Right cardiac atrium (tissue), 5 donors: Measurements from ENCODE around the gene ADCY3. TPM values are rescaled to one million over a fixed set of nuclear protein-coding genes. Genes with fewer than 3 reads are reported as not detected.
A peak's percentile ranks its signal among the peaks of the same experiment; 100 is the strongest.
"Not testable (repeated sequence)": the region's sequence is repeated elsewhere in the genome, so short reads cannot be mapped to it uniquely, and the experiment has no call there.

ENCODE experiments used
- ATAC-seq, 2 donors: fragments of 200-7000 bp; cut with Tn5 transposase; one replicate each; pipeline versions ENCODE4 v1.8.0 to v1.9.1; 2020; ENCODE audit warnings: moderate library complexity in 2 of 2, mild to moderate bottlenecking in 1 of 2
- DNase-seq, 3 donors: peaks; one replicate each; pipeline ENCODE4 v3.0.0-alpha.2; 2020
- H3K27ac ChIP-seq: one replicate; pipeline ENCODE4 v1.5.1; 2013; ENCODE audit warnings: mild to moderate bottlenecking, low read length, control low read depth, moderate library complexity
- H3K27me3 ChIP-seq: one replicate; pipeline ENCODE4 v1.6.1; 2013; ENCODE audit not compliant: control insufficient read depth, insufficient read depth
- H3K4me1 ChIP-seq: one replicate; pipeline ENCODE4 v1.6.1; 2013; ENCODE audit warnings: low read length; ENCODE audit not compliant: control insufficient read depth, insufficient read depth
- H3K4me3 ChIP-seq: one replicate; pipeline ENCODE4 v1.5.1; 2013; ENCODE audit warnings: low read length, control low read depth
- H3K9me3 ChIP-seq: one replicate; pipeline ENCODE4 v1.6.1; 2013; ENCODE audit warnings: low read length; ENCODE audit not compliant: control insufficient read depth
- WGBS: extraction: QIAGEN DNeasy Blood & Tissue Kit; methylation state at CpG from one replicate; pipeline ENCODE4 v1.1.7; 2013; 5-methylcytosine and 5-hydroxymethylcytosine counted together
- intact Hi-C, 4 donors: fragments of 100-400 bp; cut with DNase I; formaldehyde crosslinking; loops; one replicate each; pipeline versions ENCODE4 v1.11.0 to v1.14.0; 2022 to 2023
- polyA plus RNA-seq: library from polyadenylated mRNA; stranded (reverse); fragments of 200-250 nt; gene quantifications from one replicate; pipeline ENCODE4 v1.2.3, GENCODE V29; 2013
- total RNA-seq, 4 donors: library from RNA; stranded (reverse); fragmentation: NEBNext Ultra II Directional; extraction: Animal tissue kit (Norgen Biotek cat#: 25700); gene quantifications; one replicate each; pipeline ENCODE4 v1.2.1, GENCODE V29; 2021
- donor health status: healthy with polysubstance abuse.
- donor health status: DM: no; HTN: yes; CAD: no.
- donor health status: DM: no; HTN: no; CAD: no.
- donor health status: DM: no; HTN: yes; CAD: no; lungs with severe emphysema.
- donor health status: DM: yes; HTN: yes; CAD: no.

Gene ADCY3
- total and polyA plus RNA-seq, 5 donors = 11.7 to 30.4 (median 17.2) TPM

- intact Hi-C loops, H3K4me1 ChIP-seq, ATAC-seq, H3K4me3 ChIP-seq, H3K27ac ChIP-seq, H3K27me3 ChIP-seq, H3K9me3 ChIP-seq, DNase-seq: not testable (repeated sequence)
- 90% methylated on average over 8 of the region's 8 CpGs for whole genome bisulfite sequencing
Measured at GRCh38 chr2:24835411-24835810, 84.6 kb downstream of the ADCY3 start.

- Histone ChIP-seq H3K27me3 (no peaks in the 10 kb centered on the region), H3K9me3 (no peaks in the 10 kb centered on the region), H3K27ac (no peak overlapping the region), H3K4me3 (no peak overlapping the region), H3K4me1 (no peaks in the 10 kb centered on the region)
- 93% methylated on average over 20 of the region's 20 CpGs for WGBS
- DNase-seq = no peak
- intact Hi-C loops = loop anchor here in 1 of 4 donors (5.0 kb wide), 1 partner anchor 423 kb away; no protein-coding TSS in a partner anchor
- ATAC-seq = no peak
Measured at GRCh38 chr2:24834733-24835395, 85.2 kb downstream of the ADCY3 start.

- no peaks in the 10 kb centered on the region for H3K9me3 ChIP-seq
- no peak overlapping the region for H3K4me3 ChIP-seq
- DNase-seq = no peak
- WGBS = 90% methylated on average over 32 of the region's 32 CpGs
- ATAC-seq = no peak
- H3K4me1 ChIP-seq = no peaks in the 10 kb centered on the region
- H3K27ac ChIP-seq = no peak overlapping the region
- intact Hi-C loops = loop anchor here in 1 of 4 donors (5.0 kb wide), 1 partner anchor 422 kb away; no protein-coding TSS in a partner anchor
- no peaks in the 10 kb centered on the region for H3K27me3 ChIP-seq
Measured at GRCh38 chr2:24833821-24834732, 86.0 kb downstream of the ADCY3 start.

DNA sequence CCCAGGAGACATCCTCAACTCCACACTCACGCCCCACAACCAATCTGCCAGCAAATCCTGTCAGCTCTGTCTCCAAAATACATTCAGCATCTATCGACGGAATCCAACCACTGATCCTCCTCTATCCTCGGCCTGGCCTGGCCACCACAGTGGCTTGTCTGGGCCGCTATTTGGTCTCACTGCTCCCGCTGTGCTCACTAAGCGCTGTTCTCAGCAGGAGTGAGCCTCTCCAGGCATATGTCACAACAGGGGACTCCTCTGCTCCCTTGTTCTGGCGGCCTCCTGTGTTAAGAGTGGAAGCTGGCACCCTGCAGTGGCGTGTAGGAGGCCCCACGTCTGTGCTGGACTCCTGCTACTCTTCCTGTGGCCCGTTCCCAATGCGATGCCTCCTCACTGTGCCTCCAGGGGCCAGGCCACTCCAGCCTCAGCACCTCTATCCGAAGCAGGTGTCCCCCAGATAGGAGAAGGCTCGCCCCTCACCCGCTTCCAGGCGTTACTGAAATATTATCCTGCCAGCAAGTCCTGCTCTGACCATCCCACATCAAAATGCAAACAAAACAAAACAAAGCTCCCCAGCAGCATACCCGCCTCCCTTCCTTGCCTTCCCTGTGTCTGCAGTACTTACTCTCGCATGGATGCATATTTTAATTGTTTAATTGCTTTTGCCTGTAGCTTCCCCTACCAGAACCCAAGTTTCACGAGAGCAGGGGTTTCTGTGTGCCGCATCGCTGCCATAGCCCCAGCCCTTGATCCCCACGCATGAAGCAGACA, 86.9 kb downstream of the ADCY3 start:
- no peaks in the 10 kb centered on the region for H3K4me1 ChIP-seq
- intact Hi-C loops = loop anchor here in 1 of 4 donors (5.0 kb wide), 1 partner anchor 421 kb away; no protein-coding TSS in a partner anchor
- no peaks in the 10 kb centered on the region for H3K9me3 ChIP-seq
- H3K4me3 ChIP-seq = no peak overlapping the region
- no peaks in the 10 kb centered on the region for H3K27me3 ChIP-seq
- ATAC-seq (no peak), DNase-seq (no peak)
- H3K27ac ChIP-seq = no peak overlapping the region
- 88% methylated on average over 22 of the region's 22 CpGs for WGBS

- no peaks in the 10 kb centered on the region for H3K9me3 ChIP-seq
- WGBS = 75% methylated on average over 9 of the region's 9 CpGs
- no peaks in the 10 kb centered on the region for H3K4me1 ChIP-seq
- no peak for ATAC-seq
- DNase-seq = no peak
- H3K27ac ChIP-seq = no peak overlapping the region
- H3K4me3 ChIP-seq = no peak overlapping the region
- intact Hi-C loops = loop anchor here in 1 of 4 donors (5.0 kb wide), 1 partner anchor 420 kb away; no protein-coding TSS in a partner anchor
- H3K27me3 ChIP-seq = no peaks in the 10 kb centered on the region
Measured at GRCh38 chr2:24832521-24832920, 87.5 kb downstream of the ADCY3 start.

- WGBS = 62% methylated on average over 14 of the region's 14 CpGs
- H3K9me3 ChIP-seq = no peaks in the 10 kb centered on the region
- H3K27ac ChIP-seq = no peak overlapping the region
- no peaks in the 10 kb centered on the region for H3K4me1 ChIP-seq
- H3K4me3 ChIP-seq = no peak overlapping the region
- DNase-seq = peak in 2 of 3 donors; percentile 64 to 70
- intact Hi-C loops = loop anchor here in 1 of 4 donors (5.0 kb wide), 1 partner anchor 420 kb away; no protein-coding TSS in a partner anchor
- peak in 1 of 2 donors; percentile 15 for ATAC-seq
- no peaks in the 10 kb centered on the region for H3K27me3 ChIP-seq
Measured at GRCh38 chr2:24832073-24832461, 88.0 kb downstream of the ADCY3 start.

DNA sequence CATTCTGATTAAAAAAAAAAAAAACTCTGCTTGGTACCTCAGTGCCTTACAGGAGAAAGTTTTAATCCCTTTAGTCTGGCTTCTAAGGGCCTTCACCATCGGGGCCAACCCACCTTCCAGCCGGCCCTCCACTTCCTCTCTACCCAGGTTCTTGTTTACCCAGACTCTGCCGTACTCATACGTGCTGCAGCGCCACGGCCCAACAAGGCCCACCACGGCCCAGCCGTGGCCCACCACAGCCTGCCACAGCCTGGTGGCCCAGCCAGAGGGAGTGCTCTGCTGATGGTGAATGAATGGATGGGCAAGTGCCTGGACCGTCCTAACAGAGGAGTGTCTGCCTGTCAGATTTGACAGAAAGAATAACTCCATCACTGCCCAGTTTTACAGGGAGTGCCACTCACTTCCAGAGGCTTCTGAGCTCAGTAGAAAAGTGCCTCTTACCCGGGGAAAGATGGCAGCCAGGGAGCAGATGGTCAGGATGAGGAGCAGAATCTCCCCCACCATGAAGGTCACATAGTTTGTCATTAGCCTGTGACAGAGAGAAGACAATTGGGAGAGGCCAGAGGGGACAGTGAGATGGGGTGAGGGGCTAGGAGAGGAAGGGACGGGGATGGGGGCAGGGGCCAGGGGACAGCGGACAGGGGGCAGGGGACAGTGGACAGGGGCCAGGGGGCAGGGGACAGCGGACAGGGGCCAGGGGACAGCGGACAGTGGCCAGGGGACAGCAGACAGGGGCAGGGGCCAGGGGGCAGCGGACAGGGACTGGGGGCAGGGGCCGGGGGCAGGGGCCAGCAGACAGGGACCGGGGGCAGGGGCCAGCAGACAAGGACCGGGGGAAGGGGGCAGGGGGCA, 88.6 kb downstream of the ADCY3 start:
- Histone ChIP-seq H3K9me3 (no peaks in the 10 kb centered on the region), H3K4me3 (no peak overlapping the region), H3K27me3 (no peaks in the 10 kb centered on the region), H3K27ac (no peak overlapping the region), H3K4me1 (no peaks in the 10 kb centered on the region)
- ATAC-seq = no peak
- DNase-seq = peak in 1 of 3 donors; percentile 30
- intact Hi-C loops = loop anchor here in 1 of 4 donors (5.0 kb wide), 1 partner anchor 419 kb away; no protein-coding TSS in a partner anchor
- 82% methylated on average over 18 of the region's 18 CpGs for WGBS

DNA sequence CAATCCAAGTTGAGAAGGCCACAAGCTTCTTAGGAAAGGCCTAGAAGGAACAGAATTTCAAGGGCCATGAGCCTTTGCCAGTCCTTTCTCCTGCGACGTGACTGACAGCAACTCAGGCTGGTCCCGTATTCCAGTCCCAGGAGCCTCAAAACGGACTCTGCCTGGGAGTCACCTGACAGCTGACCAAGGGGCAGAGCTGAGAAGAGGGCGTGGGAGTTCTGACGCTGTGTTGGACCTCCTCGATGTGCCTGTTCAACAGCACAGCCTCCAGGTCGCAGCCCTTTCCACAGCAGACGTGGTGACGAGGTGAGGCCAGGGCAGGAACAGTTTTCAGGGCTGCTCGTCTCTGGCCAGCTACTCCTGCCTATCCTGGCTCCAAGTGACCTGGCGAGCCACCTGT, 89.3 kb downstream of the ADCY3 start:
- intact Hi-C loops = loop anchor here in 1 of 4 donors (5.0 kb wide), 1 partner anchor 418 kb away; no protein-coding TSS in a partner anchor
- Histone ChIP-seq H3K9me3 (no peaks in the 10 kb centered on the region), H3K27ac (no peak overlapping the region), H3K4me3 (no peak overlapping the region), H3K4me1 (no peaks in the 10 kb centered on the region), H3K27me3 (no peaks in the 10 kb centered on the region)
- WGBS = 90% methylated on average over 12 of the region's 12 CpGs
- DNase-seq = no peak
- no peak for ATAC-seq

DNA sequence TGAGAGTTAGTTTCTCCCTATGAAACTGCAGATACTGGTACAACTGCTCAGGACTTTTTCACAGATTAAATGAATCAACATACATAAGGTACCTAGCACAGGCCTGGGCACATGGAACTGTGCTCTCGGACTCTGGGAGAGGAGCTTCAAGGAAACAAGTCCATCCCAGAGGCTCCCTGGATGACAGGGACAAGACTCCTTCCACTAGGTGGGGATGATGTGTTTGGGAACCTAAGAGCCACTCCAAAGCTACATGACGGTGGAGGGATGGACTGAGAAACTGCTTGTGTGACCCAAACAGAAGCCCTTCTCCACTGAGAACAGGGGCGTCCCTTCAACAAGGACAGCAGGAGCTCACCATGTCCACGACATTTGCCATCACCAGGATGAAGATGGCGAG, 89.7 kb downstream of the ADCY3 start:
- 89% methylated on average over 5 of the region's 5 CpGs for WGBS
- H3K27ac ChIP-seq = no peak overlapping the region
- no peaks in the 10 kb centered on the region for H3K27me3 ChIP-seq
- DNase-seq = no peak
- no peak overlapping the region for H3K4me3 ChIP-seq
- H3K4me1 ChIP-seq = no peaks in the 10 kb centered on the region
- ATAC-seq = no peak
- intact Hi-C loops = loop anchor here in 1 of 4 donors (5.0 kb wide), 1 partner anchor 418 kb away; no protein-coding TSS in a partner anchor
- H3K9me3 ChIP-seq = no peaks in the 10 kb centered on the region
